ENCODE measurements around the gene MTFR1L. TPM values are rescaled to one million over a fixed set of nuclear protein-coding genes. Genes with fewer than 3 reads are reported as not detected.

Gene MTFR1L
- total RNA-seq, 1 experiment from 2014 or later = 32.5 TPM

- Histone ChIP-seq H3K27ac (ENCODE audit: insufficient read length, low read depth, low read length) (no peak overlapping the region), H2AFZ (ENCODE audit: low read length) (no peak overlapping the region), H2BK15ac (ENCODE audit: low read depth, low read length) (no peak overlapping the region), H4K8ac (replicated peaks; ENCODE audit: insufficient read length, low read depth, low read length) (no peak overlapping the region), H3K4me2 (ENCODE audit: insufficient read depth, insufficient read length, low read length) (no peak overlapping the region), H3K56ac (ENCODE audit: insufficient read length, low read depth, low read length) (no peak overlapping the region), H2AK5ac (ENCODE audit: insufficient read length, low read length) (no peak overlapping the region), H3K9ac (ENCODE audit: extremely low read depth, insufficient read length, low read length) (no peak overlapping the region), H3K18ac (ENCODE audit: insufficient read length, low read depth, low read length) (no peak overlapping the region), H2BK120ac (ENCODE audit: low read depth, low read length, poor library complexity, severe bottlenecking) (no peak overlapping the region), H3K23ac (ENCODE audit: insufficient read length, low read depth, low read length) (no peak overlapping the region), H2BK5ac (ENCODE audit: insufficient read length, low read length) (no peak overlapping the region), H4K5ac (ENCODE audit: insufficient read length, low read depth, low read length) (no peak overlapping the region), H3K14ac (ENCODE audit: insufficient read depth, low read length) (no peak overlapping the region), H3K23me2 (ENCODE audit: insufficient read length, low read depth, low read length, poor library complexity, severe bottlenecking) (peaks cover 11% of the 10 kb centered on the region), H2BK12ac (ENCODE audit: insufficient read length, low read depth, low read length) (no peak overlapping the region), H3K9me3 (ENCODE audit: control insufficient read depth, low read depth, low read length) (no peaks in the 10 kb centered on the region), H3K4ac (ENCODE audit: low read depth, low read length) (no peak overlapping the region), H3K27me3 (ENCODE audit: insufficient read depth, low read length) (no peaks in the 10 kb centered on the region), H2BK20ac (ENCODE audit: low read depth, low read length, poor library complexity, severe bottlenecking) (no peak overlapping the region), H3K79me1 (ENCODE audit: insufficient read depth, low read depth, low read length, poor library complexity, severe bottlenecking) (no peaks in the 10 kb centered on the region), H4K20me1 (ENCODE audit: control insufficient read depth, insufficient read depth, insufficient read length) (peaks cover 3% of the 10 kb centered on the region), H3K79me2 (ENCODE audit: insufficient read depth, low read length) (no peaks in the 10 kb centered on the region; the same call in 1 of the 2 replicates), H3K4me1 (ENCODE audit: insufficient read depth, low read length) (peaks cover 4% of the 10 kb centered on the region; the same call in 1 of the 2 replicates), H3T11ph (ENCODE audit: low read length) (no peak overlapping the region), H4K91ac (ENCODE audit: insufficient read length, low read depth, low read length) (no peak overlapping the region)
- peaks cover 5 to 29% (median 27%) of the 10 kb centered on the region in 3 experiments; a peak in 6 of 7 replicates for H3K36me3 Mint-ChIP-seq (ENCODE audit: insufficient read depth in 1 of 3, low read depth in 3 of 3)
- H3K4me3 Mint-ChIP-seq = peak overlapping the region; percentile 95 to 97
- H3K27me3 Mint-ChIP-seq (ENCODE audit: low read depth) = peaks cover 15% of the 10 kb centered on the region
- H3K4me1 Mint-ChIP-seq = peaks cover 32% of the 10 kb centered on the region in 2 experiments
- H3K9me3 Mint-ChIP-seq = no peaks in the 10 kb centered on the region
- peak overlapping the region in 2 of 3 experiments; percentile 46 to 89; a peak in 5 of 7 replicates for H3K27ac Mint-ChIP-seq
- TF ChIP-seq CTCF (conservative IDR thresholded peaks at IDR 0.05) = peak; percentile 63
- DNase-seq = peak; percentile 61
- WGBS (ENCODE audit: extremely low coverage, insufficient read length, low lambda C conversion rate) = no CpG with 5 or more reads among the region's 8 CpGs
Observed at GRCh38 chr1:25817840-25818501, 1.8 kb upstream of the MTFR1L start.
